RPMI8226 (cell line): ENCODE measurements around the gene SLC2A8.
A peak's percentile ranks its signal among the peaks of the same experiment; 100 is the strongest.

Source experiments
- DNase-seq: peaks from one replicate; pipeline ENCODE4 v3.0.0-alpha.2; 2015

The SLC2A8 gene, protein sequence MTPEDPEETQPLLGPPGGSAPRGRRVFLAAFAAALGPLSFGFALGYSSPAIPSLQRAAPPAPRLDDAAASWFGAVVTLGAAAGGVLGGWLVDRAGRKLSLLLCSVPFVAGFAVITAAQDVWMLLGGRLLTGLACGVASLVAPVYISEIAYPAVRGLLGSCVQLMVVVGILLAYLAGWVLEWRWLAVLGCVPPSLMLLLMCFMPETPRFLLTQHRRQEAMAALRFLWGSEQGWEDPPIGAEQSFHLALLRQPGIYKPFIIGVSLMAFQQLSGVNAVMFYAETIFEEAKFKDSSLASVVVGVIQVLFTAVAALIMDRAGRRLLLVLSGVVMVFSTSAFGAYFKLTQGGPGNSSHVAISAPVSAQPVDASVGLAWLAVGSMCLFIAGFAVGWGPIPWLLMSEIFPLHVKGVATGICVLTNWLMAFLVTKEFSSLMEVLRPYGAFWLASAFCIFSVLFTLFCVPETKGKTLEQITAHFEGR

DNA sequence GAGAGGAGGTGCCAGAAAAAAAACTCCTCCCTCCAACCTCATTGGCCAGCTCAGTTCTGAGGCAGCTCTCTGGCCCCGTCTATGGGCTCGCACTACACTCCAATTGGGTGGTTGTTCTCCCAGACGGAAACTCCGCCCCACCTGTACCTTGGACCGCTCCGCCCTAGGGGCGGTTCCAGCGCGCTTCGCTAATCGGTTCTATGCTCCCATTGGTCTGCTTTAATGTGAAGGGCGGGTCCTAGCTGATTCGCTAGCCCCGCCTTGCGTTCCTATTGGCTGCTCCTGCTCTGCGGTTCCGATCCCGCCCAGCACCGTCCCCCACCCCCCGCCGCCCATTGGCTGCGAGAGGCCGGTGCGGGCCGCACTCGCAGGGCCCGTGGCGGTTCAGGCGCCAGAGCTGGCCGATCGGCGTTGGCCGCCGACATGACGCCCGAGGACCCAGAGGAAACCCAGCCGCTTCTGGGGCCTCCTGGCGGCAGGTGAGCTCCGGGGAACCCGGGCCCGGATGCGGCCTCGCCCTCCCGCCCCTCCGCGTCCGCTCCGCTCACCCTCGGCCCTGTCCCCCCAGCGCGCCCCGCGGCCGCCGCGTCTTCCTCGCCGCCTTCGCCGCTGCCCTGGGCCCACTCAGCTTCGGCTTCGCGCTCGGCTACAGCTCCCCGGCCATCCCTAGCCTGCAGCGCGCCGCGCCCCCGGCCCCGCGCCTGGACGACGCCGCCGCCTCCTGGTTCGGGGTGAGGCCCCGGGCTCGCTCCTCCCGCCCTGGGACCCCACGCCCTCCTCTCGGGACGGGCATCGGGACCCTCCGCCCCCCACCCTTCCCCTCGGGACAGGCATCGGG is at the start of gene SLC2A8:
Gene SLC2A8, plus strand, starts transcription at position 362 of the 838 bp plus-strand sequence. Its CDS starts 62 bp downstream, at position 424.
- peak; percentile 100 for DNase-seq

DNA sequence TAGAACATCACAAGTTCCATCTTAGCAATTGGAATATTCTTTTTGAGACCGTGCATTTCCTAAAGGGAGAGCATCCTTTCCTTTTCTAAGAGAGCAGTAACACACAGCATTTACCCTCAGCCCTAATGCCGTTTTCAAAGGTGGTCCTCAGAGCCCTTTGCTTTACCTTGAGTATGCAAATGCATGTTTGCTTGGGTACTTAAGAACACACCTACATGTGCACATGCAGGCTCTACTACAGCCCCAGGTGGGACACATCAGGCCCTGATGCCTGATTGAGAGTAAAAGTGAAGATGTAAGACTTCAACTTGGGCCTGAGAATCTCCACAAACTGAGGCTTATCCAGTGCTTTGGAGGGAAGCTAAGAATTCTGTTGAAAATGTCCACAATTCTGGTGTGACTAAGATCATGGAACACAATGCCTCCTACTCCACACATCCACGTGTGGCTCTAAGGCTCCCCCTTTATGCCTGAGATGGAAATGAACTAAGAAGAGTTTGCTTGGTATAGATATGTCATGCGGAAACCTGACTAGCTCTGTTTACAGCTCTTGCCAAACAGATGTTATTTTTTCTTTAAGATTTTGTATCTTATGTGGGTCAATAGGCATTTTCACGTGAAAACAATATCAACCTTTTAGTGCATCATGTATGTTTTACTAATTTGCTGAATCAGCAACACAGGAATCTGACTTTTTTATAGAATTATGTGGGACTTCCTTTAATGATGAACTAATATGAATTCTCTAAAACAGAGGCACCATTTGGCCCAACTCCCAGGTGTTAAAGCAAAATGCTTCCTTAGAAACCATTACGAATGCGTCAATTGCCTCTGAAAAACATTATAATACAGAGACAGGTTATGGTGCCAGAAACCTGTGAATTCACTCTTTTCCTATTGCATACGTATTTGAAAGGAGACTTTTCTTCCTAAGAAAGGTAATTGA is 48.9 kb upstream of the SLC2A8 start:
- DNase-seq = peak; percentile 22

DNA sequence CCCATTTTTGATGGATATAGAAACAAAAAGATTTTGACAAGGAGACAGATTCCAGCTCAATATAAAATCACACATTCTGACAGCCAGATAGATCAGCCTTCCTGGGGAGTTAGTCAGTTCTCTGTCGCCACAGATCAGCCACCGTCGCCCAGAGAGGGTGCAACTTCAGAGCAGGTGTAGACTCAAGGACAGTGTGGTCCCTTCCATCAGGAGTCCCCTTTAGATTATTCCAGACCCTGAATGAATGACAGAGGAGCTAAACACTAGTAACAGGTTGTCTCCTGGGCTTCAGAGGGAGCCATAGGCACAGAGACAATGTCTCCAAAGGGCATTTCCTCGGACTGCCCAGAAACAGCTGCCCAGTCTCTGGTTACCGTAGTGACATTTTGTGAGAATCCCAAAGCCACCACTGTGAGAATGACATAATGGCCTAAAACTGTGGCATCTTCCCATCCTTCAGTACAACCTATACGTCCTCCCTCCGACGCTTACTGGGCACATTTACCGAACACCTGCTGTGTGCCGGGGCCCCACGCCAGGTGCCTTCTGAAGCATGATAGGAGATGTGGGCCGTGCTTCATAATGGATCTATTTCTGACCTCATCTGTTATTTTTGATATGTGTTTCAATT is 47.4 kb upstream of the SLC2A8 start:
- no peak for DNase-seq

DNA sequence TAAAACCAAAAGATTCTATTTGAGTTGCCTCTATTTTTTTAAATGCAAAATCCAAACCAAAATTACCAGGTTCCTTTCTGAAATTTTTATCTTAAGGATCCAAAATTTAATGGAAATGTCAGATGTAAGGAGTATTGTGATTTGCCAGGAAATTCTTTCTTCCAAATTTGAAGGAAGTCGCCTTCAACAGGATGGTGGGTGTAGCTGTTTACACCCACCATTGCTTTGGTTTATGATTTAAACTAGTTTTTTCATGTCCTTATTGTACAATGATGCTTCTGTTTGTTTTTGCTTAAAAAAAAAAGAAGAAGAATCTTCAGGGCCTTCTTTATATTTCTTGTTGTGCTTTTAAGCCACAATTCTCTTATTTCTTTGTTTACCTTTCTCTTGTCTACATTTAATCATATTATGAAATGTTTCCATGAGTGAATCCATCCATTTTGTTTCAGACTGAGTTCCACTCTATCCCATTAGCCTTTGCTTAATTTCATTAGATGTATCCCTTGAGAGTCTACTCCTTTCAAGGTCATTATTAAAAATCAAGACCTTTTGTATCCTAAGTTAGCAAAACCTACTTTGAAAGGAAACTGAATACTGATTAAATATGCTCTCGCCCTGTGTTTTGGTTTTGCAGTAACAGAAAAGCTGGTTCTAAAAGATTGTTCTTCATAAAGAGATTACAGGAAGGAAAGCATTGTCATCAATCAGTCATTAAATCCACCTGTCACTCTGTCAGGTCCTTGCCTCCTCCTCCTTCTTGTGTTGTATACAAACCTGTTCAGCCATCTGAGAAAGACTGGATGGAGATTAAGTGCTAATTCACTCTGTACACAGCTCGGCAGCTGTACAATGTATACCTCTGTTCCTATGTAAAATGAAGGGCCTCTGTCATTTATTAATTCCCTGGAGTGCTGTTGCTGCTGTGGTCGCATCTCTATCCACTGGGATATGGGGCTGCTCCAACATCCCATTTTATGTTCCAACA is 45.5 kb upstream of the SLC2A8 start:
- DNase-seq = no peak

DNA sequence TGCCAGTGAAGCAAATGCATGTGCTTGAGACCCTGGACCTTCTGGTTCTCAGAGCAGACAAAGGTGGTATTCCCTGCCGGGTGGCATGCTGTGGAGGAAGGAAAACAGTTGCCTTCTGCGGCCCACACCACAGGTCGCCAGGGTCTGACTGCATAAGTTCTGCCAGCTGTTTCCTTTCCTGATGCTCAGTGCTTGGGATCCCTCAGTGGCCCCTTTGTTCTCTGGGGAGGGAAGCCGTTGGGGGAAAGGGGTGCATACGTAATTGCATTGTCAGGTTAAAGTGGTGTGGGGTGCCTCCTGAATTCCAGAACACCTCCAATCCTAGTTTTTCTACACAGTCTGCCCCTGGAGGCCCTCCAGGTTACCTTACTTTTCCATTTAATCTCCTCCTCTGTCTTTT is 43.1 kb upstream of the SLC2A8 start:
- DNase-seq = no peak

DNA sequence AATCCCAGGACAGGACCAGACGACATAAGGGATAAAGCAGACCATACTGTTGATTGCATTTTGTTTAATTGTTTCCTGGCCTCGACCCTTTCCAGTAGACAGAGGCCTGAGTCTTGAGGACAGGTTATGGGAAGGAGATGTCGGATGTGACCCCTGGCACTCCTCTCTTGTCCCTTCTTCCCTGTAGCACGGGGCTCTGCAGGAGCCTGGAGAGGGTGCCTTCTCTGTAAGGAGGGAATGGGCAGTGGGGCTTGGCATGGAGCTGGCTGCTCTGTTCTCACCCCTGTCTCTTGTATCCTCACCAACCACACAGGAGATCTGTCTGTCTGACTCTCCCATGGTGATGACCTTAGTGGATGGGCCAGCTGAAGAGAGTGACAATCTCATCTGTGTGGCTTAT is 40.1 kb upstream of the SLC2A8 start:
- DNase-seq = no peak

DNA sequence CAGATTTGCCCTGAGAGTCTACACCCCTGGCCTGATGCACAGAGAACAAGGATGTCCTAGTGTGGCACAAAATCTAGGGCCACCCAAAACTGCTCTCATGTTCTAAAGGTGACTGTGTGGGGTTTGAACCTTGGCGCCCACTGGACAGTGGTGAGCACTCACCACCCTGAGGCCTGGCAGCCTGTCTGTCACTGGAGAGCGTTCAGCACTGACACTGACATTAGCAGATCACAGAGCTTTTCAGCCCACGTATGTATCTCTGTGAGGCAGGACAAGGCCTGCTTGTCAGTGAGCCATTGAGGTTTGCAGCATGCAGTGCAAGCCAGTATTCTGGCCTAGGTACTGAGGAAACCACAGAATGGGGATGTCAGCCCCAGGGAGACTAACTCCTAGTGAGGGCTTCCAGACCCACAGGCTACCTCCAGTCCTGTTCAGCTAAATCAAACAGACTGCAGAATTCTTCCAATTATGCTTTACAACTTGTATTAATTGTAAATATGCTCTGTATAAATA is 38.9 kb upstream of the SLC2A8 start:
- DNase-seq = no peak

DNA sequence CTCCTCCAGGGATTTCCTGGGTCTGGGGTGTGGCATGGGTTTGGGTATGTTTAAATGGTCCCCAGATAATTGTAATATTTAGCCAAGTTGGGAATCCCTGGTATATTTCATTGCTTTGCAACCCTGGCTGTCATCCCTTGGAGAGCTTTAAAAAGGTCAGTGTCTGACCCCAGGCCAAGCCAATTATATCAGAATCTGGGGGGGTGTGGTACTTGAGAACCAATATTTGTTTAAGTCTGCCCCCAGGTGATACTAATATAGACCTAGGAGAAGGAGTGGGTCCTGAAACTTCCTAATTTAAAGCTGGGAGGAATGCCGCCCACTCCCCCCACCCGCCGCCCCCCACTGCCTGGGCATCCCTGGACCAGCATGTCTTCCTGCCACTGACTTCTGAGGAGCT is 38.2 kb upstream of the SLC2A8 start:
- DNase-seq = no peak

DNA sequence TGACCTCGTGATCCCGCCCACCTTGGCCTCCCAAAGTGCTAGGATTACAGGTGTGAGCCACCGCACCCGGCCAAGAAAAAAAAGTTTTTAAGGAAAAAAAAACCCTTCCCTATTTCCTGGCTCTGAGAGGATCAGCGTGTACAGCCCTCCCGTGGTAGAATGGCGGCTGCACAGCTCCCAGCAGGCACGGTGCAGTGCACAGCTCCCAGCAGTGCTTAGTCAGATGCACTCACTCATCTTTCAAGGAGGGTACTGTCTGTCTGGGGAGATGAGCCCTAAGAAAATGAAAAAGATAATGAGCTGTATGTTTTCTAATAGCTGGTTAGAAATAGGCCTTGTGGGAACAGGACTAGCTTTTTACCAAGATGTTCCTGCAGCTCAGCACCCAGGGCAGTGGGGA is 36.7 kb upstream of the SLC2A8 start:
- DNase-seq = no peak

DNA sequence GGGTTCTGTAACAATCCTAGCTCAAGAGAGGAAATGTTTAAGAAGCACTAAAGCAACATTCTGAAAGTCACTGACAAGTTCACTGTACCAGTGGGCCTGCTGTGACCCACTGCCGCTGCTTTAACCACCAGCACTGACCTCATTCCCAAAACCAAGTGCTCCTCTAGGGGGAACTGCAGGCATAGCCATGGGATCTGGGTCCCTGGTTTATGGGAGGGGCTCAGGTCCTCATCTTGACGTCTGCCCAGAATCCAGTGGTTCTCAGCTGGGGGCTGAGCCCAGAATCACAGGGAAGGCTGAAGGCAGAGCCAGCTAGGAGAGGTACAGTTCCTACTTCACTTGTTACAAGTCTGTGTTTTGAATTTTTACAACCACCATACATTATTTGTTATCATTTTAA is 36.1 kb upstream of the SLC2A8 start:
- DNase-seq = no peak

DNA sequence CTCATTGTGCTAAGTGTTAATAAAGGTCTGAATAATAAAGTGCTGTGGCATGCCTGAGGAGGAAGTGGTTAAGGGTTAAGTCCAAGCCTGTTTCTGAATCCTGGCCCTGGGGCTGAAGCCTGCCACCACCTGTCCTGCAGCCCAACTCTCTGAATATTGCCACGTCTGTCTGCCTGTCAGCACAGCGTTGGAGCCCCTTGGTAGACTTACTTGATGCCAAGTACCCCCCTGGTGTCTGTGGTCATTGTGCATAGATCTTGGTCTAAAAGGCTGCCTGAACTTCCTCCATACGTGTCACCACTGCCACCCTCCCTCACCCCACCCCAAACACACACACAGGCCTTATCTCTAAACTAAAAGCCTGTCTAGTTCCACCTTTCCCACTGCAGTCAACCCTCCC is 35.4 kb upstream of the SLC2A8 start:
- no peak for DNase-seq

DNA sequence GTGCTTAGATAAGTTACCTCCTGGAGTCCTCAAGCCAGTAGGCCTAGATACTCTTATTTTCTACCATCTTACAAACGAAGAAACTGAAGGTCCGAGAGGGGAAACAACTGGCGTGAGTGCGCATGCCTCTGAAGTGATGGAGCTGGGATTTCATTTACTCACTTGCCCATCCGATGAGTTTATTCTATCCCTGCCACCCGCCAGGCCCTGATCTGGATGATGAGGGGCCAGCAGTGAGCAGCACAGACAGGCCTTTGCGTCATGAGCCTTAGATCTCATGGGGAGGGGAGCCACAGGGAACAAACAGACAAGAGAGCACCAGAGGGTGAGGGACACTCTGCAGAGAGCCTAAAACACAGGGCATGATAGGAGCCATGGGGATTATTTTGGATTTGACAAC is 34.1 kb upstream of the SLC2A8 start:
- DNase-seq = no peak

DNA sequence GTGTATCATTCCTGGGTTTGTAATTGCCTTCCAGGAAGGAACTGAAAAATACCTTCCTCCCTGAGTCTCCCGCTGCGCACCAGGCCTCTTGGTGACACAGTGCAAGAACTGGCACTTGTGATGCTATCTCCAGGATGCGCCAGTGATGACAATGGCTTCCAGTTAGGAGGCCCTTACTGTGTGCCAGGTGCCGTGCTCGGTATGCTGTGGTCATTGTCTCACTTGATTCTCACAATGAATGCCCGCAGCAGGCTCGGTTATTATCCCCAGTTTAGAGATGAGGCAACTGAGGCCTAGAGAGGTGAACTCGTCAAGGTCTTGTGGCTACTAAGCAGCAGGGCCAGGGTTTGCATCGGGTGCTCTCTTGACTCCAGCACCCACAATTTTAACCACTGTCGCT is 31.5 kb upstream of the SLC2A8 start:
- no peak for DNase-seq

DNA sequence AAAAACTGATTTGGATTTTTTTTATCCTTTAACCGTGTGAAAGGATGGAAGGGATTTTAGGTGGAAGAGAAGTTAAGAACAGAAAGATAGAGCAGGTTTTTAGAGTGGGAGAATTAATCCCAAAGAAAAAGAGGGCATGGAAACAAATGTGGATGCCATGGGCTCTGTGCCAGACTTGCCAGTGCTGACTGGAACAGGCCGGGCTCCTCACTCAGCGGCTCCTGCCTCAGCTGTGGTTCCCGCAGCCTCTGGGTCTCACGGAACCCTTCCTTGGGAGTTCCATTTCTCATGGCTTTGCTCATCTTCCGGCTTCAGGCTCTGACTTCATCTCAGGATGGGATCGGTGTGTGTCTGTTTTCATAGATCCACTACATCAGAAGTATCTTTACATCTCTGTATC is 30.4 kb upstream of the SLC2A8 start:
- no peak for DNase-seq

DNA sequence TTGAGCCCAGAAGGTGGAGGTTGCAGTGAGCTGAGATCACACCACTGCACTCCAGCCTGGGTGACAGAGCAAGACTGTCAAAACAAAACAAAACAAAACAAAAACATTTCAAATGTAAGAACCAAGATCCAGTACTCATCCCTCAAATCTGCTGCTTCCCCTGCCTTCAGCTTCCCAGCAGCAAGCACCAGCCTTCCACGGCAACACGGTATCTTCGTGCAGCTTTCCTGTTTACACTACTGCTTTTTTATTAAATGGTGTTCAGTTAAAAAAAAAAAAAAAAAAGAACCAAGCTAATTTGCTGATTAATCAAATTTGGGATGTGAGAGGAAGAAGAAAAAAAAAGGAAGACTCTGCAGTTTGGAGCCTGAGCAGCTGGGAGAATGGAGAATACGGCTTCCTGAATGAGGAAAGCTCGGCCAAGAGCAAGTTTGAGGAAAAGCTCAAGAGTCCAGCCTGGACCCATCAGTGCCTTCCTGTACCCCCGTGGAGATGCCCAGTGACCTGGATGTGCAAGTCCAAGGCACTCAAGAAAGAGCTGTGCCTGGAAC is 28.0 kb upstream of the SLC2A8 start:
- DNase-seq = no peak

DNA sequence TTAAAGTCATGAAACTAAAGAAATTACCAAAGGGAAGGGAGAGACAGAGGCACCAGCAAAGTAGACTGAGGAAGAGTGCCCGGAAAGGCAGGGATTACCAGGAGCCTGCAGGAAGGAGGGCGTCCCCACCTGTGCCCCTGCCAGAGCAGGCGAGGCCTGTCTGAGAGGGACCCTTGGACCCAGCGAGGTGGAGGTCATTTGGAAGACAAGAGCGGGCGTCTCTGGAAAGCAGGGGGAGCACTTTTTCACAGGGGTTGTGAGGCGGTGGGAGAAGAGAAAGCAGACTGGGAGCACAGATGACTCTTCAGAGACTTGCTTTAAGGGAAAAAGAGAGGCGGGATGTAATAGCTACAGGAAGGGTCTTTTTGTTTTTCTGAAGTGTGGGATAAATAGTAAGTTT is 27.5 kb upstream of the SLC2A8 start:
- no peak for DNase-seq

DNA sequence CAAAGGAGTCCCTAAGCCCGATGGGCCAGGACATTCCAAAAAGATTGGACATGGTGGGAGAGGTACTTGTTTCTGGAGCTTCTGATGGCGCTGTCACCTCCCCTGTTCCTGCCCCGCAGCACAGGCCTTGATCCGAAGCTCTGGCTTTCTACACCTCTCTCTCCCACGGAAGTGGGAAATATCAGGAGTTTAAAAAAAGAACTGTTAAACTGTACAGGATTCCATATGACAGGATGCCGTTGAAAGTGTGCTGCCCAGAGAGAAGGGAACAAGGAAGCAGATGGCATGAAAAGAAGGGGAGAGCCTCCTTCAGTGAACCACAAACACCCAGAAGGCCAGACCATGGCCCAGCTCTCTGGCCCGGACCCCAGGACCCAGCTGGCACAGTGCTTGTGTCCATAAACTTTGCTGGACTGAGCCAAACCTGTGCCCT is 26.8 kb upstream of the SLC2A8 start:
- no peak for DNase-seq

DNA sequence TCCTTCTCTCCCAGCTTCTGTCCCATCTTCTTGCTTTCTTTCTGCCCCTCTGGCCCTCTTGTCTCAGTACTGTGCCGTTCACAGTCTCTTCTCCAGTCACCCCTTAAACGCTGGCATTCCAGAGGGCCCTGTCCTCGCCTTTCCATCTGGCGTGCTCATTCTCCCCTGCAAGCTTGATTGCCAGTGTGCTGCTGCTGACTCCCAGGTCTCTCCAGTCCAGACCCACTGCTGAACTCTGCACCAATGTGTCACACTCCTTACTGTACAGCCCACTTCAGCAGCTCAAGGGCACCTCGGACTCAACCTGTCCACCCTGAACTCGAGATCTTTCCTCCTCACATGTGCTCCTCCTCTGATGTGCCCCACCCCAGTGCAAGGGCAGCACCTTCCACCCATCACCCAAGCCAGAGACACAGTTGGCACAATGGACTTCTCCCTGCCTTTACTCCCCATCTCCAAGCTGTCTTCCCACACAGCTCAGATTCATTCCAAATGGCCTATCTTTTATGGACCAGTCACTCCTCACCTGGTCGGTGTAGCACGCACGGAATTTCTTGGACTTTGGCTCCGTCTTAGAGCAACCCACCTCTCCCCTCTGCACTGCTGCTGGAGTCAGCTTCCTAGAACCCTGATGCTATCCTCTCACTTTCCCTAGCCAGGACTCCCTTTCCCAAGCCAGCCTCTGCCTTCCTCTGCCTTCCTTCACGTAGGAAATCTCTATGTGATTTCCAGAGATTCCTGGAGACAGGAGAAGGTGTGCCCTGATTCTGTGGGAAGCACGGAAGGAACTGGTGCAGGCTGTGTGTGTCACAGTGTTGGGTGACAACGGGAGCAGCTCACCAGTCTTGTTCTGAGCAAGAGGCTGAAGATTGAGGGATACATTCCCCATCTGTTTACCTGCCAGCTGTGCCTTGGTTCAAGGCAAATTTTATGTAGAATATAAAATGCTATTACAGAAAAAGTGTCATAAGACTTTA is 26.0 kb upstream of the SLC2A8 start:
- no peak for DNase-seq

DNA sequence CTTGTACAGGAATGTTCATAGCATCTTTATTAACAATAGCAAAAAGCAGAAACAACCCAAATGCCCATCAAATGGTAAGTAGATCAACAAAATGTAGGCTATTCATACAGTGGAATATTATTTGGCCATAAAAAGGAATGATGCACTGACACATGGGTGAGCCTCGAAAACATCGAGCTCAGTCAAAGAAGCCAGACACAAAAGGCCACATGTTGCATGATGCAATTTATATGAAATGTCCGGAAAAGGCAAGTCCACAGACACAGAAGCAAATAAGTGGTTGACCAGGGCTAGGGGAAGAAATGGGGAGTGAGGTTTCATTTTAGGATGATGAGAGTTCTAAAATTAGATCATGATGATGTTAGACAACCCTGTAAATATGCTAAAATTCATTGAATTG is 16.5 kb upstream of the SLC2A8 start:
- DNase-seq = no peak
